ENCODE data around the gene TMEM39B.

Gene TMEM39B

GRCh38 chr1:32032275-32032615 is 40.5 kb upstream of the TMEM39B start:
- no peak for DNase-seq
- TF ChIP-seq CTCF (IDR thresholded peaks at IDR 0.05) = no peak
- H3K27ac Mint-ChIP-seq = peak overlapping the region; percentile 10
- no peak overlapping the region for H3K4me3 Mint-ChIP-seq
- H3K27me3 Mint-ChIP-seq (ENCODE audit: low read depth, poor library complexity) = no peaks in the 10 kb centered on the region
- H3K4me1 Mint-ChIP-seq = no peaks in the 10 kb centered on the region
- H3K36me3 Mint-ChIP-seq (ENCODE audit: low read depth) = peaks cover 76% of the 10 kb centered on the region
- no peaks in the 10 kb centered on the region for H3K9me3 Mint-ChIP-seq

- Mint-ChIP-seq H3K9me3 (no peaks in the 10 kb centered on the region), H3K36me3 (ENCODE audit: low read depth) (peaks cover 82% of the 10 kb centered on the region), H3K4me3 (no peak overlapping the region), H3K4me1 (no peaks in the 10 kb centered on the region), H3K27ac (no peak overlapping the region), H3K27me3 (ENCODE audit: low read depth, poor library complexity) (no peaks in the 10 kb centered on the region)
- DNase-seq = no peak
- TF ChIP-seq CTCF (IDR thresholded peaks at IDR 0.05) = no peak
These were observed 37.6 kb upstream of the TMEM39B start for GRCh38 chr1:32035119-32035518.

GRCh38 chr1:32040711-32041110 is 32.0 kb upstream of the TMEM39B start:
- Mint-ChIP-seq H3K4me3 (no peak overlapping the region), H3K36me3 (ENCODE audit: low read depth) (peaks cover 62% of the 10 kb centered on the region), H3K27ac (peak overlapping the region; percentile 34), H3K9me3 (no peaks in the 10 kb centered on the region), H3K27me3 (ENCODE audit: low read depth, poor library complexity) (no peaks in the 10 kb centered on the region), H3K4me1 (no peaks in the 10 kb centered on the region)
- no peak for TF ChIP-seq CTCF (IDR thresholded peaks at IDR 0.05)
- no peak for DNase-seq

- no peak for TF ChIP-seq CTCF (IDR thresholded peaks at IDR 0.05)
- peaks cover 54% of the 10 kb centered on the region for H3K36me3 Mint-ChIP-seq (ENCODE audit: low read depth)
- no peak overlapping the region for H3K4me3 Mint-ChIP-seq
- DNase-seq = no peak
- no peaks in the 10 kb centered on the region for H3K4me1 Mint-ChIP-seq
- peak overlapping the region; percentile 48 for H3K27ac Mint-ChIP-seq
- no peaks in the 10 kb centered on the region for H3K9me3 Mint-ChIP-seq
- H3K27me3 Mint-ChIP-seq (ENCODE audit: low read depth, poor library complexity) = no peaks in the 10 kb centered on the region
These were observed 30.4 kb upstream of the TMEM39B start for GRCh38 chr1:32042330-32042729.

- no peaks in the 10 kb centered on the region for H3K27me3 Mint-ChIP-seq (ENCODE audit: low read depth, poor library complexity)
- DNase-seq = no peak
- H3K4me3 Mint-ChIP-seq = no peak overlapping the region
- H3K9me3 Mint-ChIP-seq = no peaks in the 10 kb centered on the region
- TF ChIP-seq CTCF (IDR thresholded peaks at IDR 0.05) = no peak
- H3K4me1 Mint-ChIP-seq = no peaks in the 10 kb centered on the region
- H3K27ac Mint-ChIP-seq = no peak overlapping the region
- H3K36me3 Mint-ChIP-seq (ENCODE audit: low read depth) = peaks cover 56% of the 10 kb centered on the region
These were observed 28.5 kb upstream of the TMEM39B start for GRCh38 chr1:32044234-32044633.

GRCh38 chr1:32045772-32046171 is 27.0 kb upstream of the TMEM39B start:
- Mint-ChIP-seq H3K4me1 (no peaks in the 10 kb centered on the region), H3K9me3 (no peaks in the 10 kb centered on the region), H3K4me3 (no peak overlapping the region), H3K36me3 (ENCODE audit: low read depth) (peaks cover 52% of the 10 kb centered on the region), H3K27ac (peak overlapping the region; percentile 68), H3K27me3 (ENCODE audit: low read depth, poor library complexity) (no peaks in the 10 kb centered on the region)
- TF ChIP-seq CTCF (IDR thresholded peaks at IDR 0.05) = no peak
- DNase-seq = no peak
